Transverse colon (tissue), 4 donors: ENCODE measurements around the gene REEP6. TPM values are rescaled to one million over a fixed set of nuclear protein-coding genes. Genes with fewer than 3 reads are reported as not detected.

Experiments used
- DNase-seq: peaks from one replicate; pipeline ENCODE4 v3.0.0-alpha.2; 2019
- H3K27ac ChIP-seq, 4 donors: fragments of 200-600 bp; sonication (generic); 2 replicates each; pipeline ENCODE4 v1.5.1; 2016 to 2018; ENCODE audit warnings: inconsistent platforms in 4 of 4
- H3K27me3 ChIP-seq: fragments of 200-600 bp; sonication (generic); 2 replicates; pipeline ENCODE4 v1.5.1; 2017; ENCODE audit warnings: inconsistent platforms
- H3K36me3 ChIP-seq, 4 donors: fragments of 200-600 bp; sonication (generic); 2 replicates each; pipeline ENCODE4 v1.5.1; 2017 to 2019; ENCODE audit warnings: inconsistent platforms in 4 of 4
- H3K4me1 ChIP-seq, 4 donors: fragments of 200-600 bp; sonication (generic); 2 replicates each; pipeline ENCODE4 v1.5.1; 2017 to 2020; ENCODE audit warnings: inconsistent platforms in 4 of 4
- H3K4me3 ChIP-seq, 4 donors: fragments of 200-600 bp; sonication (generic); 1 replicate in 1 of 4; 2 replicates in 3 of 4; pipeline versions ENCODE4 v1.5.1 to v1.6.1; 2017 to 2019; ENCODE audit warnings: inconsistent platforms in 4 of 4
- H3K9me3 ChIP-seq, 2 donors: fragments of 200-600 bp; sonication (generic); 2 replicates each; pipeline ENCODE4 v1.5.1; 2017 to 2019; ENCODE audit warnings: inconsistent platforms in 2 of 2
- CTCF ChIP-seq, 5 experiments: fragments of 200-600 bp in 3 of 5; fragments of 450-650 bp in 2 of 5; sonication (generic) in 3 of 5; IDR thresholded peaks; 1 replicate in 2 of 5; 2 replicates in 3 of 5; pipeline ENCODE4 v1.5.1; 2016 to 2017; ENCODE audit warnings: antibody characterized with exemption in 5 of 5, inconsistent platforms in 3 of 5, mild to moderate bottlenecking in 2 of 5, moderate library complexity in 1 of 5
- EP300 ChIP-seq: sonication (generic); formaldehyde crosslinking; IDR thresholded peaks from one replicate; pipeline ENCODE4 v1.6.1; 2017; ENCODE audit warnings: antibody characterized with exemption, low read depth
- POLR2A ChIP-seq: fragments of 450-650 bp; IDR thresholded peaks from one replicate; pipeline ENCODE4 v1.6.1; 2016; ENCODE audit warnings: antibody characterized with exemption, mild to moderate bottlenecking, moderate library complexity
- POLR2AphosphoS5 ChIP-seq, 3 donors: sonication (generic); formaldehyde crosslinking; IDR thresholded peaks; one replicate each; pipeline ENCODE4 v1.6.1; 2016; ENCODE audit warnings: antibody characterized with exemption in 3 of 3
- WGBS, 2 donors: methylation state at CpG; one replicate each; pipeline ENCODE4 v1.1.5; 2018; ENCODE audit warnings: low coverage in 1 of 2; 5-methylcytosine and 5-hydroxymethylcytosine counted together
- in situ Hi-C, 4 donors: fragments of 200-750 bp; cut with MboI; loops; one replicate each; pipeline versions ENCODE4 v1.15.0 to v1.15.1; 2017; ENCODE audit warnings: low sequenced_read_pairs in 3 of 4, low pct_ligation_motif_present in 1 of 4, low pct_unique_long_range_greater_than_20kb in 1 of 4
- intact Hi-C: fragments of 100-400 bp; cut with DNase I; formaldehyde crosslinking; loops from one replicate; pipeline ENCODE4 v1.15.1; 2023; ENCODE audit warnings: low total_unique reads
- total RNA-seq, 4 donors: library from RNA; depleted of rRNA; stranded (reverse); fragments of >200 nt; gene quantifications; one replicate each; pipeline ENCODE4 v1.1.0, GENCODE V29; 2016

Gene REEP6
- total RNA-seq, 4 donors from 2014 or later, result 2.2 to 3.3 TPM; not detected in 2

- peak in 2 of 5 experiments; percentile 9 to 14 for TF ChIP-seq CTCF (IDR thresholded peaks at IDR 0.05)
- peak; percentile 82 for TF ChIP-seq POLR2A
- TF ChIP-seq POLR2AphosphoS5 (IDR thresholded peaks at IDR 0.05), result peak; percentile 58 to 90 (median 86)
- TF ChIP-seq EP300, result no peak
- Histone ChIP-seq H3K4me1 (peaks cover 10 to 25% (median 20%) of the 10 kb centered on the region in 4 donors), H3K4me3 (peak within 1 kb of the TSS; percentile 76 to 96 (median 88)), H3K27me3 (peaks cover 2% of the 10 kb centered on the region), H3K27ac (peak within 1 kb of the TSS; percentile 78 to 88 (median 82)), H3K36me3 (peaks cover 0 to 6% (median 0%) of the 10 kb centered on the region in 4 donors), H3K9me3 (no peaks in the 10 kb centered on the region)
- intact Hi-C loops, result no loop called here
- in situ Hi-C loops, result no loop called here
- DNase-seq, result peak; percentile 97
- 0% methylated on average over 1 to 33 of the region's 71 CpGs for WGBS, 2 donors
Measured at GRCh38 chr19:1478934-1479707, 11.9 kb upstream of the REEP6 start, which contains the start of gene C19orf25. C19orf25 (minus strand) TSS chr19:1479215; CDS start chr19:1478903, 312 bp downstream.

DNA sequence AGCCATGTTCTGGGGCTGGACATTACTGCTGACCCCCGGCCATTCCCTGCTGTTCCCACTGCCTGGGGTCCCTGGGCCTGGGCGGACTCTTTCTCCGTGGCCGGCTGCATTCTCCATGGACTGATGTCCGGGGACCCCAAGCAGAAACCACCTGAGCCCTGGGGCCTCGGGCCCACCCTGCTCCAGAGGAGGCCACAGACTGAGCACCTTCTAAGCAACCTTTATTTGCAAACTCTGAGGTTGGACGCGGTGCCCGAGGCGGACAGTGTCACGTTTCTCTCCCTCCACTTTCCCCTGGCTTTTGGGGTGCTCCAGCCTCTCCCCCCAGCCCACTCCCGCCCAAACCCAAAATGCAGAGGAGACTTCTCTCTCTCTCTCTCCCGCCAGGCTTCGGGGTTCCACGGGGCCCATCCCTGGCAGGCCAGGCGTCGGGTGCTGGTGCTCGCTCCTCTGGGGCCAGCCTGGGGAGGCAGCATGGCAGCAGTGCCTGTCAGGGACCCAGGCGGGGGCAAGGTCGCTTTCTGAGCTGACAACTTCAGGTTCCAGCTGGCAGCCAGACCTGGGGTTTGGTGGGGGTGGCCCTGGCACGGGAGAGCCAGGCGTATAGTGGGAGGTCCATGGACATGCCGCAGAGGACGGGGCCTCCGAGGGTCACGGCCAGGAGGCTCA, 9.6 kb upstream of the REEP6 start:
- TF ChIP-seq POLR2AphosphoS5 (IDR thresholded peaks at IDR 0.05) (no peak), POLR2A (no peak), EP300 (no peak), CTCF (IDR thresholded peaks at IDR 0.05) (no peak)
- H3K9me3 ChIP-seq, result no peaks in the 10 kb centered on the region
- in situ Hi-C loops, result no loop called here
- intact Hi-C loops, result no loop called here
- H3K4me1 ChIP-seq, result peaks cover 10 to 25% (median 20%) of the 10 kb centered on the region in 4 donors
- H3K27ac ChIP-seq, result no peak overlapping the region
- DNase-seq, result no peak
- peaks cover 0 to under 1% (median 0%) of the 10 kb centered on the region in 4 donors for H3K36me3 ChIP-seq
- WGBS, 2 donors, result 86% methylated on average over 26 of the region's 26 CpGs; no CpG with 5 or more reads in 1 of the 2 donors
- no peaks in the 10 kb centered on the region for H3K27me3 ChIP-seq
- H3K4me3 ChIP-seq, result no peak overlapping the region

GRCh38 chr19:1481893-1482360, 9.1 kb upstream of the REEP6 start:
- DNase-seq, result no peak
- TF ChIP-seq POLR2A (no peak), EP300 (no peak), CTCF (IDR thresholded peaks at IDR 0.05) (no peak), POLR2AphosphoS5 (IDR thresholded peaks at IDR 0.05) (no peak)
- Histone ChIP-seq H3K27me3 (no peaks in the 10 kb centered on the region), H3K27ac (no peak overlapping the region), H3K4me3 (no peak overlapping the region), H3K9me3 (no peaks in the 10 kb centered on the region), H3K36me3 (no peaks in the 10 kb centered on the region), H3K4me1 (peaks cover 10 to 25% (median 20%) of the 10 kb centered on the region in 4 donors)
- in situ Hi-C loops, result no loop called here
- intact Hi-C loops, result no loop called here
- 90% methylated on average over 19 of the region's 36 CpGs; no CpG with 5 or more reads in 1 of the 2 donors for WGBS, 2 donors
